HG03103 (cell line): ENCODE results near the gene TMEM181.

Source experiments
- ATAC-seq: cut with Tn5 transposase; IDR thresholded peaks from one replicate; pipeline ENCODE4 v1.9.1; 2021; ENCODE audit warnings: low read depth; ENCODE audit not compliant: unreplicated experiment

The TMEM181 gene

DNA sequence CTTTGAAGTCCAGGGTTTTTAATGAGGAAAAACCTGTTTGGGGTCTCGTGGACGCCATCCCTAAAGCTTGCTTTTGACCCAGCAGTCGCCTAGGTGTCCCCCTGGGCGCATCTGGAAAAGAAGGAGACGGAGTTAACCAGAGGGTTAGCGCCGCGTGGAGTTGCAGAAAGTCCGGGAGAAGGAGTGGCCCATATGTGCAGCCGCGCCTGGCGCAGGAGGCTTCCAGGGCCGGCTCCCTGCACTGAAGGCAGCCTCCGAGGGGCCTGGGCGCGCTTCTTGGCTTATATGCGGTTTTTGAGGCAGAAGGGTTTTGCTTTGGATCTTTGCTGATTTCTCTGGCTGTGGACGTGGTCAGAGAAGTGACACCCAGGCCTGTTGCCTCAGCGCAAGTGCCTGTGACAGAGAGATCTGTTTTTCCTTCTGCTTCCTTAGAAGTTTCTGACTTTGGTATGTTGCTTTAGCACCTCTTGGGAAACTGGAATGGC is 987 bp downstream of the TMEM181 start:
- no peak for ATAC-seq

DNA sequence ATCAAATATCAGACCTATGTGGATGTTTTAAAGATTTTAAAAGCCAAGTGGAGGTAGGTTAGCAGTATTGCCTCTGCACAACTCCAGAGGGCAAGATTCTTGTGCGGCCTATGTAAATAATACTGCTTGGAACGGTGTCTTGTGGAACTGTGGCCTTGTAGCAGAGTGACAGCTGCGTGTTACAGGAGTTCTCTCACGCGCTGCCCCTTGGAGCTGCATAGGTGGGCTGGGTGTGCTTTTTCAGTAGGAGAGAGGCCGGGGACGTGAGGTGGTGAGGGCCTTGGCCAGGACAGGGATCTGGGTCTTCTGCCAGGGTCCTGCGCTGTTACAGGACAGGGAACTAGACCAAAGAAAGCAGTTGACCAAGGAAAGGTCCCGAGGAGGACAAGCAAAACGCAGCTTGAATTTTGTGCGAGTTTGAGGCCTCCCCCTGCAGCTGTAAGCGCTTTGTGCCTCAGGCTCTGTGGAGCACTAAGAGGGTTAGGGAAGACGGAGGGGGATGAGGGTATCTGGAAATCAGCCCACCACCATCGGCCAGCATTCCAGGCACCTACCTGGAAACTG is 1.5 kb downstream of the TMEM181 start:
- no peak for ATAC-seq

DNA sequence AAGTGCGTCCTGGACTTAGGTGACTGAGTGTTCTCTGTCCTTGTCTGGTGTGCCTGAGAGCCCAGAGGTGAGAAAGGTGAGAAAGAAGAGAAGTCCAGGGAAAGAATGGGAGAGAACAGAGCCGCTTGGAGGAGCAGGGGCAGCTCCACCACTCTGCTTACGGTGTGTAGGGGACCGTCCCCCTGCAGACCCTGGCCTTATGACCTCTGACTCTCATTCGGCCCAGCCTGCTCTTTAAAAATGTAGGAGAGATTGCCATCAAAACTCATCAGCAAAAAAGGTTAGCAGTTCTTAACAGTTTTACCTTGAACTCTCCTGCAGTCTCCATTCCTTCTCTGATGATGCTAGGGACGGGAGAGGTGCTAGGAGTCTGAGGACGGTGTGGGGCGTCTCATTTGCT is 2.0 kb downstream of the TMEM181 start:
- ATAC-seq: no peak

DNA sequence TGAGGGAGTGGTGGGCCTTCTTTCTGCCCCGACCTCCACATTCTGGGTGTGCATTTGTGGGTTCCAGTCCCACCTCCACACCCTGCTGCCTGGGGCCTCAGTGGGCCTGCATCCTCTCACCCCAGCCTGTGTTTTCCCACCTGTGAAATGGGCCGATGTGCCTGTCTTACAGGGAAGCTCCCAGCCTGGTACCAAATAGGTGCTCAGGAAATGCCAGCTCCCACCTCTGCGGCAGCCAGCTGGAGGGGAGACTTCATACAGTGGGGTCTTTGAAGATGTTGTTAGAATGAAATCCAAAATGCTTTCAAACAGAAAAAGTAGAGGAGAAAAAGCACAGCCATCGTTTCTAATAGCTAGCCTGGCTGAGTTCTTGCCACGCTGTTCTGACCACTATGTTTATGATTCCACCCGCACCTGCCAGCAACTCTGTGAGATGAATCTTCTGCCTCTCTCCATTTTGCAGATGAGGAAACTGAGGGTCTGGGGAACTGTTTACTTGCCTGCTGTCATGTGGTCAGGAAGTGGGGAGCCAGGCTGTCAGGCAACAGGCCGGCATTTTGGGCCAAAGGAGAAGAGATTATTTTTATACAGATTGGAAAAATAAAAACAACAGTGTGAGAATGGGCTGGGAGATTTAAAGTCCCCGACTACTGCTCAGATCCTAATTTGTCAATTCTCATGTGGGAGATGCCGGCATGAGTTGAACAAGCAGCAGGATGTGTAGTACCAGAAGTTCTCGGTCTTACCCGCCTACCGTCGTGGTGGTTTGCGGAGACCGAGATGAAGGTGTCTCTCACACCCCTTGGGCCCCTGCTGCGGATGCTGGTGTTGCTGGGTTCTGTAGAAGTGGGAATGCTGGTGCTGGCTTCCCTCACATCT is 4.6 kb downstream of the TMEM181 start:
- ATAC-seq: no peak

DNA sequence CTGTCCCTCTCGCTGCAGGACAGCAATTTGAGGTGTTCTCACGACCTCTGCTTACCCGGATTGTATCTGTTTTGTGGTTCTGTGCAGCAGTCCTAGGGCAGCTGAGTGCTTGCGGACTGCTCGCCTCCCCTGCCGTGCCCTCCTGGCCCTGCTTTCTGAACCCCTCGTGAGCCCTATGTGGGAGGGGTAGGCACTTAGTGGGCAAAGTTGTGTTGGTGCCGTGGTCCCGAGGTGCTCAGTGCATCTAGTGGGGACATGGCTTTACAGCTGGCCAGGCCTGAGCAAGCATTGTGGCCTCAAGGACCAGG is 5.2 kb downstream of the TMEM181 start:
- ATAC-seq: no peak

DNA sequence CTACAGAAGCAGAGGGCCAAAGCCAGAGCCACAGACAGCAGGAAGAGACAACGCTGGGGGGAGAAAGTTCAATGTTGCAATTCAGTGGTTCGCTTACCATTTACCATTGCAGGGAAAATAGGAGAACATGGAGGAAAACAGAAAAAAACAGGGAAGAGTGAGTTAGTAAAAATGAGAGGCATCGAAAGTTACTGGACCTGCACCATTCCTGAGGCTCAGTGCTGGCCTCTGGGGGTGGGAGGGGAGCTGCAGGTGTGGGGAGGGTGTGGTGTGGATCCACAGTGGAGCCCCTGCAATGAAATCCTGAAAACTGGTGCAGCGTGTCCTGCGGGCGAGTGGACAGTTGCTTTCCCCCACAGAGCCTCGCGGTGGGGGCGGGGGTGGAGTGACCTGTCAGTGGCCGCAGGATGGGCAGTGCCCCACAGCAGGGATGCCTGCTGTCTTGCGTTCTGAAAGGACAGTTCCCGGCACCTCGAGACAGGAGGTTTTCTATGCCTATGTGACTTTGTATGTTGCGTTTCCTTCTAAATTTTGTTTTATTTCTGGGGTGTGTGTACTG is 5.7 kb downstream of the TMEM181 start:
- no peak for ATAC-seq

DNA sequence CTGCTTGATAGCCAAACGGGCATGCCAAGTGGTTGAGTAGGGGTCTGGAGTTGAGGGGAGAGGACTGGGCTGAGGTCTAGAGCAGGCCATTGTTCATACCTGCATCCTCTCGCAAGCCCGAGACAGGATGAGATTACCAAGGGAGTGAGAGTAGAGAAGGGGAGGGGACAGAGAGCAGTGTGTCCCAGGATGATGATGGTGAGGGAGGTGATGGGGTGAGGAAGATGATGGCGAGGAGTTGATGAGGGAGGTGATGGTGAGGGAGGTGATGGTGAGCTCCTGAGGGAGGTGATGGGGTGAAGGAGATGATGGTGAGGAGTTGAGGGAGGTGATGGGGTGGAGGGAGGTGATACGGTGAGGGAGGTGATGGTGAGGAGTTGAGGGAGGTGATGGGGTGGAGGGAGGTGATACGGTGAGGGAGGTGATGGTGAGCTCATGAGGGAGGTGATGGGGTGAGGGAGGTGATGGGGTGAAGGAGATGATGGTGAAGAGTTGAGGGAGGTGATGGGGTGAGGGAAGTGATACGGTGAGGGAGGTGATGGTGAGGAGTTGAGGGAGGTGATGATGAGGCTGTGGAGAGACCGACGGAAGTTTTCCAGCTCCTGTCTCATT is 6.4 kb downstream of the TMEM181 start:
- ATAC-seq: no peak

DNA sequence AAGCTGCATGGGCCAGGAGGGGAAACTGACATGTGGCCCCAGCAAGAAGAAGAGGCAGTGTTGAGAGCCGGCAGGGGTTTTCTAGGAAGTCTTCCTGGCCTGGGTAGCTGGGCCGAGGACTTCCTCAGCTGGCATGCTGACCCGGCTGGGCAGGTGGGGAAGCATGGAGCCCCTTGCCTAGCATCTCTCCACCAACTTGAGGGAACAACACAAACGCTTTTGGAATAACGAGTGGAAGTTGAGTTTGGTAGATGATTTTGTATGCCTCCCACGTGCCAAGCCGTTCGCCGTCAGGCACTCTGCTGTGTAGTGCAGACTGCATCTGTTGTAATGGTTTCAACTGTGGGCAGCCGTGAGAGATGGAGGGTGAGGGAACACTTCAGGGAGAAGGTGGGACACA is 7.3 kb downstream of the TMEM181 start:
- ATAC-seq: no peak

DNA sequence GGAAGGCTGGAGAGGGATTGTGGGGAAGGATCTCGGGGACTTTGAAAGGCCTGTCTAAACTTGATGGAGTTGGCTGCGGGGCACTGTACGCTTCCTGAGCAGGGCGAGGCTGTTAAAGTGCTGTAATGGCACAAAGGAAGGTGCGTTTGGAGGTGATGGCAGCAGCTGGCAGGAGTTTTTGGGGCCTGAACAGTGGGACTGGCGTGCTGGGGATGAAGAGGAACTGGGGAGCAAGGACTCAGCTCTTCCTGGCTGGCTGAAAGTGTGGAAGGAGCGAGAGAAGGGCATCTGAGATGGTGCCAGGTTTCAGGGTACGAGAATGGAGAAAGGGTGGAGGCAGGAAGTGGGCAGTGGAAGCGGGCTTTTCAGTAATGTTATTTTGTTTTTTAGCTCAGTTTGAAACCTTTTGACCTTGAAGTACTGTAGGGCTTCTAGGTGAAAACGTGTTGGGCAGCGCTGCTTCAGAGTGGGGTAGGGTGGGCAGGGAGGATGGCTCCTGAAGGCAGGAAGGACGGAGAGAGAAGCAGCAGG is 8.0 kb downstream of the TMEM181 start:
- no peak for ATAC-seq

DNA sequence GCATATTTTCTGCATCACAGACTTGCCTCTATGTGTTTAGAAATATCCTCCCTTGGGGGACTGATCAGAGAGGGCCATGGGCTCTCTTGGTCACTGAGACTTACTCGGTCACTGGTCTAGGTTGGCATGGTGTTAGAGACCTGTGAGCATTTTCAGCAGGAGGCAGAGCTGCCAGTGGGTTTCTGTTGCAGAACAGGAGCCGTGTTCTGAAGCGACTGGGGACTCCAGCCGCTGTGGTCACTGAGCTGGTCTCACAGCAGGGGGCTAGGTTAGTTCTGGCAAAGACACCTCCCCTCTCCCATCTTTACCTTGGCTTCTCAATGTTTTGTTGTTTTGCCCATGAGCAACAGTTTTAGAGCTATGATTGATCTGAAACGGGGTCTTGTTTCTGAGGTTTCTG is 8.7 kb downstream of the TMEM181 start:
- ATAC-seq: no peak

DNA sequence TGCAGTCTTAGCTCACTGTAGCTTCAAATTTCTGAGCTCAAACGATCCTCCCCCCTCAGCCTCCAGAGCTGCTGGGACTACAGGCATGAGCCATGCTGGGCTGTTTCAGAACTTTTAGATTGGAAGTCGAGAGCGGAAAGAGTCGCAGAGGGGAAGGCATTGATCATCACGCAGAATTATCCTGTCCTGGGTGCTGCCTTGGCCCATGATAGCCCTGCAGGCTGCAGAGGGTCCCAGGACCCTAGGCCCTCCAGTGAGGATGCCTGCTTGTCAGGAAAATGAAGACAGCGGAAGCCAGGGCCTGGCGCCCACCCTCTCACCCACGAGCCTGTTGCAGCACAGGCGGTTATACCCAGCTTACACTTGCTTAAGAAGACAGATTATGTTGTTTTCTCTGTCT is 9.1 kb downstream of the TMEM181 start:
- no peak for ATAC-seq

DNA sequence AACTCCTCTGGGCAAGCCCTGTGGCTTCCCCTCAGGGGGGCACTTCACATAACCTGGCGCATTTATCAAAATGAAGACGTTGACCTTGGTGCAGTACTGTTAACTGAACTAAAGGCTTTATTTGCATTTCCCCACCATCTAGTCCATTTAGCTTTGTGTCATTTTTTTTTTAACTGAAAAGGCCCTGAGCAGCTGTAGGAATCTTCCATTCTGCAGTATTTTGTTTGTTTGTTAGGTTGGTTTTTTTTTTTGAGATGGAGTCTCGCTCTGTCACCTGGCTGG is 10.7 kb downstream of the TMEM181 start:
- no peak for ATAC-seq

DNA sequence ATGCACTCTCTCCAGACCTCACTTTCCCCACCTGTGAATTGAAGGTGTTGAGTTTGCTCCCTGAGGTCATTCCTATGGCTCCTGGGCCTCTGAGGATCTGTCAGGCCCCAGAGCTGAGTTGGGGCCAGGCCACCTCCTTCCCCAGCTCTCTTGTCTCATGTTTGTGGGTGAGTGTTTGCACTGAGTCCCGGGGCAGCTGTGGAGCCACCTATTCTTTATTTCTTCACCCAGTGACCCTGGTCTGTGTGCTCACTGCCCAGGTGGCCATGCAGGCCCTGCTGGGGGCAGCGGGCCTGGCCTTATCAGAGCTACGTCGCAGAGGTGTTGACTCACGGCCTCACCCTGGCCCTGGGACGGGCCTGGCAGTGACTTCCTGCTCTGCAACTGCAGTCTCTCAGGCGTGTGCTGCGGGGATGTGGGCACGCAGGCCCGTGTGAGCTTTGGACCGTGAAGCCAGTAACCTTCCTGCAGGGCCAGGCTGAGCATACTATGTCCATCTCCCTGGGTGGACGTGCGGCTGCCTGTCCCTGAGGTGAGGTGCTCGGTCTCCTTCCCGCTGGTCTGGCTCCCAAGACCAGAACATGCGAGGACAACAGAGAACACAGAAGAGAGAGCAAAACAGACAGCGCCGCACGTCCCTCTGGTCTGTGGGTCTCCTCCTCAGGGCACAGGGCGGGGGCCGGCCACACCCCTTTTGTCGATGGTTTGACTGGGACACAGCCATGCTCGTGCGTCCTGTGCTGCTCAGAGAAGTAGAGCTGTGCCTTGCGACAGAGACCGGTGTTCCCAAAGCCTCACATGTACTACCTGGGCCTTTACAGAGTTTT is 12.1 kb downstream of the TMEM181 start:
- ATAC-seq: no peak

DNA sequence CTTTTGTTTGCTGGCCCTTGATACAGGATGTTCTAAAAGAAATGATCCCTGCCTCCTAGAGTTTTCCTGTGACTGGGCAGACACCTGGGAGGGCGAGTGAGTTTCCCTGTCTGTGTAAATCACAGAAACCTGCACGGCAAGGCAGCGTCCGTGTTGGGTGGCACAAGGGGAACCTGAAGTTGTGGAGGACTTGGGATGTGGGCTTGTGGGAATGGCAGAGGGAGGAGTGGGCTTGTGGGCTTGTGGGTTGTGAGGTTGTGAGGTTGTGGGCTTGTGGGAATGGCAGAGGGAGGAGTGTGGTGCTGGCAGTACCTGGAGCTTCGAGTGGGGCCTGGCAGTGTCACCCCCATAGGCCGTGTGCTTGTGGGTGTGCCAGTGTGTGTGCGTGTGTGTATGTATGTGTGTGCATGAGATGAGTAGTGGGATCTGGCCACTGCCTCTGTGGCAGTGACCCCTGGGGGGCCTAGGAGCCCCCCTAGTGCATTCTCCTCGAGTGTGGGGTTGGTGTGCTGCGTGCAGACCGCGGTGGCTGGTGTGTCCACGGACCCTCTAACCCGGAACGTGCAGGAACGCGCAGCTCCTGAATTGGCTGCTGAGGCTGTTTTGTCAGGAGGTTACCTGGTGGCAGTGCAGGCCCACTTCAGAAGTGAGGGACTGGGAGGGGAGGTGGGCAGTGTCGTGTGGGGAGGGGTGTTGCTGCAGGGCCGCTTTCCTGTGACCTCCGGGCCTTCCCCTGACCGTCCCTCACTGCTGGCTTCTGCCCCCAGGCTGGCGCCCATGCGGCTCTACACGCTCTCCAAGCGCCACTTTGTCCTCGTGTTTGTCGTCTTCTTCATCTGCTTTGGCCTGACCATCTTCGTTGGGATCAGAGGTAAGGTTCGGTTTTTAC is 13.0 kb downstream of the TMEM181 start:
- no peak for ATAC-seq

DNA sequence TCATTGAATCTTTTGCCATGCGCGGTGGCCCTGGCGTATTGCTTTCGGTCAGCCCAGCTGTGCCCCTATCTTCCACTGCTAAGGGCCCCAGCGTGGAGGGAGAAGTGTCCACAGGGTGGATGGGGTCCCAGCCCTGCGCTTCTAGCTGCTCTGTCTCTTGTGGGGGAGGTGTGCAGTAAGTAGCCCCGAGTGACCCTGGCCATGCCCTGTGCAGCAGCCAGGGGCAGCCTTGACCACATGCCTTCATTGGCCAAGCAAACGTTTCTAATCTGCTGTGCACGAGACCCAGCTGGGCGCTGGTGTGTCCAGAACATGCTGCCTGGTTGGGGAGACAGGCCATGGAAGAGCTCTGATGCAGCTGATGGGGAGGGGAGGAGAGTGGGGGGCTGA is 13.6 kb downstream of the TMEM181 start:
- ATAC-seq: no peak

DNA sequence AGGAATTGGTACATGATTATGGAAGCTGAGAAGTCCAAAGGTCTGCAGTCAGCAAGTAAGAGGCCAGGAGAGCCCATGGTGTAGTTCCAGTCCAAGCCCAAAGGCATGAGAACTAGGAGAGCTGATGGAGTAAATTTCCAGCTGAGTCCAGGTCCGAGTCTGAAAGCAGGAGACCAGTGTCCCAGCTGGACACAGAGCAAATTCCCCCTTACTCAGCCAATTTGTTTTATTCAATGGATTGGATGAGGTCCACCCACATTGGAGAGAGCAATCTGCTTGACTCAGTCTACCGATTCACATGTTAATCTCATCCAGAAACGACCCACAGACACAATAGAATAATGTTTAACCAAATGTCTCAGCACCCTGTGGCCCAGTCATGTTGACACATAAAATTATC is 14.9 kb downstream of the TMEM181 start:
- no peak for ATAC-seq

DNA sequence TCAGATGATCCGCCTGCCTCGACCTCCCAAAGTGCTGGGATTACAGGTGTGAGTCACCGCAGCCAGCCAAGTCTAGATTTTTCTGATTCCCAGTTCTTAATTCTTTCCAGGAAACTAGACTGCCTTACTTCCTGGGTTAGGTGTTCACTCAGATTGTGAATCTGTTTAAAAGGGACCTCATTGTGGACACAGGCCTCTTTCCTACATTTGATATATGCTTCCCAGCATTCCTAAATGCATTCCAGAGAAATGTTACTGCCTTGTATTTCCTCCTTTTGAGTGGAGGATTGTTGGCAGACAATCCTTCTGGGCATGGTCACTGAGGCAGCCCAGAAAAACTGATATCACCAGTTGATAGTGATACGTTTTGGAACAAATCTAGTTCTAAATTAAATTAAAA is 15.7 kb downstream of the TMEM181 start:
- ATAC-seq: no peak

DNA sequence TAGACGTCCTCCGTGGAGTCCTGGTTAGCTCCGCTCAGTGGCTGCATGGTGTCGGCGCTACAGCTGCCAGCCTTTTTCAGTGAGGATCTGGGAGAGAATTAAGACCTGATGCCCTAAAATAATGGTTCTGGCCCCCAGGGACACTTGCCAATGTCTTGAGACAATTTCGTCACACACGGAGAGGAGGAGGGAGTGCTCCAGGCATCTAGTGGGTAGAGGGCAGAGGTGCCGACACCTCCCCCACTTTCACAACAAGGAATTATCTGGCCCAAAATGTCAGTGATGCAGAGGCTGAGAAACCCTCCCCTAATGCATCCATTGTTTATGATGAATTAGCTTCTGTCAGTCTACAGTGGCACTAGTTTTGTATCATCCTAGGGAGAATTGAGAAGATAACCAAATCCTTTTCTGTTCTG is 24.4 kb downstream of the TMEM181 start:
- ATAC-seq: no peak

DNA sequence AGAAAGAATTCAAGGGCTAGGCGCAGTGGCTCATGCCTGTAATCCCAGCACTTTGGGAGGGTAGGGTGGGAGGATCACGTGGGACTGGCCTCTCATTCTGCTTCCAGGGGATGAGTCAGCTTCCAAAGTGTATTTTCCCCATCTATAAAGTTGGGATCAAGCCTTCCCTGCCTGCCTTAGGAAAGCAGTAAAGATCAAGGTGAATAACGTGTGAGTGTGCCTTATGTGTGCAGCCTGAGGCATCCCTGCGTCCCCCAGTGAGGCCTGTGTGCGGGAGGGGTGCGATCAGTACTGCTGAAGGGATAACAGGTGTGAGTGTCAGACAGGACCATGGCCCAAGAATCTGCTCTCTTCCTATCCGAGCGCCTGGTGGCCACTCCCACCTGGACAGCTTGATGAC is 26.8 kb downstream of the TMEM181 start:
- ATAC-seq: no peak

DNA sequence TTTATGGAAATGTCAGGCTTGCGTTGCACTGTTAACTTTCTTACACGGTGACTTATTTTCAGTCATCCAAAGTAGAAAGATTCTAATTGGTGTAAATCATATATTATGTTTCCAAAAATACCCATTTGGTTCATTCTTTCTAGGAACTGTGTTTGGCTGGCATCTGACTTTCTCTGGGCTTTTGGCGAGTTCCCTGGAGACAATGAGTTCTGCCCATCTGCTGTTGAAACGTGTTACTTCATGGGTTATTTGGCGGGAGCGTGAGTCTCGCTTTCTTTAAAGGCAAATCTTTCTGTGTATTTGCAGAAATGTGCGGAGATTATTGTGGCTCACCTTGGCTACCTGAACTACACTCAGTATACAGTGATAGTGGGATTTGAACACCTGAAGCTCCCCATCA is 29.5 kb downstream of the TMEM181 start:
- ATAC-seq: no peak
